CD14-positive monocyte (primary cell): Measurements from ENCODE around the gene SELENOF. TPM values are rescaled to one million over a fixed set of nuclear protein-coding genes. Genes with fewer than 3 reads are reported as not detected.

Experiments used
- DNase-seq, 3 donors: peaks; one replicate each; pipeline ENCODE4 v3.0.0-alpha.2; 2011 to 2022
- H2AFZ ChIP-seq: 2 replicates; pipeline ENCODE4 v1.6.0; 2012; ENCODE audit warnings: mild to moderate bottlenecking, low read depth, low read length, inconsistent platforms; ENCODE audit not compliant: insufficient read depth, poor library complexity, severe bottlenecking
- H3K27ac ChIP-seq, 2 donors: 1 replicate in 1 of 2; 2 replicates in 1 of 2; pipeline ENCODE4 v1.5.1; 2012 to 2013; ENCODE audit warnings: low read length in 2 of 2, control low read depth in 1 of 2, inconsistent platforms in 1 of 2, low read depth in 1 of 2, mild to moderate bottlenecking in 1 of 2
- H3K27me3 ChIP-seq, 2 donors: one replicate each; pipeline versions ENCODE4 v1.6.0 to v1.6.1; 2011 to 2013; ENCODE audit warnings: low read length in 2 of 2; ENCODE audit not compliant: control insufficient read depth in 2 of 2, insufficient read depth in 2 of 2
- H3K36me3 ChIP-seq, 2 donors: replicated peaks in 1 of 2; 1 replicate in 1 of 2; 2 replicates in 1 of 2; pipeline versions ENCODE4 v1.5.1 to v1.6.1; 2012 to 2013; ENCODE audit warnings: low read length in 2 of 2, control low read depth in 1 of 2, inconsistent platforms in 1 of 2, mild to moderate bottlenecking in 1 of 2; ENCODE audit not compliant: insufficient read depth in 2 of 2, control insufficient read depth in 1 of 2
- H3K4me1 ChIP-seq, 2 donors: 1 replicate in 1 of 2; 2 replicates in 1 of 2; pipeline versions ENCODE4 v1.5.1 to v1.6.1; 2012 to 2013; ENCODE audit warnings: low read length in 2 of 2, control low read depth in 1 of 2, inconsistent platforms in 1 of 2, mild to moderate bottlenecking in 1 of 2, moderate library complexity in 1 of 2; ENCODE audit not compliant: insufficient read depth in 2 of 2, control insufficient read depth in 1 of 2
- H3K4me2 ChIP-seq: replicated peaks from 2 replicates; pipeline ENCODE3; 2012; ENCODE audit warnings: low read length, moderate library complexity, mild to moderate bottlenecking; ENCODE audit not compliant: poor library complexity, severe bottlenecking; ENCODE audit errors: extremely low read depth
- H3K4me3 ChIP-seq, 3 experiments: fragments of 200-600 bp in 1 of 3; sonication (generic) in 1 of 3; replicated peaks in 1 of 3; 1 replicate in 2 of 3; 2 replicates in 1 of 3; pipeline ENCODE4 v1.5.1; 2011 to 2013; ENCODE audit warnings: low read length in 3 of 3, mild to moderate bottlenecking in 3 of 3, control low read depth in 2 of 3, low read depth in 2 of 3, inconsistent platforms in 1 of 3, moderate library complexity in 1 of 3
- H3K79me2 ChIP-seq: 2 replicates; pipeline ENCODE4 v1.6.0; 2012; ENCODE audit warnings: mild to moderate bottlenecking, control low read depth, inconsistent platforms, low read length, moderate library complexity; ENCODE audit not compliant: insufficient read depth
- H3K9ac ChIP-seq: 2 replicates; pipeline ENCODE4 v1.6.0; 2017; ENCODE audit warnings: low read length, mild to moderate bottlenecking; ENCODE audit not compliant: insufficient read depth, poor library complexity, severe bottlenecking
- H3K9me3 ChIP-seq, 2 donors: replicated peaks in 1 of 2; 1 replicate in 1 of 2; 2 replicates in 1 of 2; pipeline versions ENCODE4 v1.5.1 to v1.6.1; 2012 to 2013; ENCODE audit warnings: low read length in 2 of 2, control low read depth in 1 of 2; ENCODE audit not compliant: control insufficient read depth in 1 of 2, insufficient read depth in 1 of 2
- H4K20me1 ChIP-seq: 2 replicates; pipeline ENCODE4 v1.6.0; 2012; ENCODE audit warnings: mild to moderate bottlenecking, low read length, control low read depth, moderate library complexity; ENCODE audit not compliant: insufficient read depth
- H3K27ac Mint-ChIP-seq, 7 donors: one replicate each; pipeline ENCODE4 v1.8.0; 2020; ENCODE audit warnings: mild to moderate bottlenecking in 7 of 7, mixed read lengths in 7 of 7, moderate library complexity in 6 of 7, inconsistent platforms in 2 of 7
- H3K27me3 Mint-ChIP-seq, 3 donors: one replicate each; pipeline ENCODE4 v1.8.0; 2021 to 2022; ENCODE audit warnings: low read depth in 3 of 3, mild to moderate bottlenecking in 3 of 3, mixed read lengths in 3 of 3, moderate library complexity in 3 of 3, inconsistent platforms in 1 of 3
- H3K36me3 Mint-ChIP-seq, 2 donors: one replicate each; pipeline ENCODE4 v1.8.0; 2020; ENCODE audit warnings: mixed read lengths in 2 of 2, inconsistent platforms in 1 of 2, mild to moderate bottlenecking in 1 of 2
- H3K4me1 Mint-ChIP-seq: one replicate; pipeline ENCODE4 v1.8.0; 2020; ENCODE audit warnings: mild to moderate bottlenecking, mixed read lengths
- H3K4me3 Mint-ChIP-seq, 2 donors: one replicate each; pipeline ENCODE4 v1.8.0; 2020; ENCODE audit warnings: mild to moderate bottlenecking in 2 of 2, mixed read lengths in 2 of 2, moderate library complexity in 1 of 2
- H3K9me3 Mint-ChIP-seq, 7 donors: one replicate each; pipeline ENCODE4 v1.8.0; 2020 to 2022; ENCODE audit warnings: mixed read lengths in 7 of 7, mild to moderate bottlenecking in 6 of 7, moderate library complexity in 6 of 7, inconsistent platforms in 2 of 7
- WGBS: methylation state at CpG from one replicate; pipeline ENCODE4 v1.1.5; 2013; ENCODE audit warnings: missing lambda C conversion rate; ENCODE audit not compliant: insufficient coverage; 5-methylcytosine and 5-hydroxymethylcytosine counted together
- intact Hi-C, 2 donors: fragments of 100-400 bp; cut with micrococcal nuclease; formaldehyde crosslinking; loops; one replicate each; pipeline versions ENCODE4 v1.15.0 to v1.15.1; 2023
- polyA plus RNA-seq, 3 donors: library from polyadenylated mRNA; depleted of rRNA in 1 of 3; unstranded in 2 of 3; stranded (reverse) in 1 of 3; fragments of 300-500 nt in 2 of 3; fragments of >200 nt in 1 of 3; fragmentation: Illumina TruSeq in 2 of 3; gene quantifications; 1 replicate in 2 of 3; 2 replicates in 1 of 3; pipeline ENCODE4 v1.2.3, GENCODE V29; 2012 to 2021
- TF ChIP-seq, protein P1 (sequence below): fragments of 200-600 bp; IDR thresholded peaks from one replicate; pipeline ENCODE4 v1.8.0; 2022; ENCODE audit warnings: antibody characterized with exemption, mild to moderate bottlenecking

The SELENOF gene
- polyA plus RNA-seq, 3 donors: 111 to 357 (median 339) TPM

DNA sequence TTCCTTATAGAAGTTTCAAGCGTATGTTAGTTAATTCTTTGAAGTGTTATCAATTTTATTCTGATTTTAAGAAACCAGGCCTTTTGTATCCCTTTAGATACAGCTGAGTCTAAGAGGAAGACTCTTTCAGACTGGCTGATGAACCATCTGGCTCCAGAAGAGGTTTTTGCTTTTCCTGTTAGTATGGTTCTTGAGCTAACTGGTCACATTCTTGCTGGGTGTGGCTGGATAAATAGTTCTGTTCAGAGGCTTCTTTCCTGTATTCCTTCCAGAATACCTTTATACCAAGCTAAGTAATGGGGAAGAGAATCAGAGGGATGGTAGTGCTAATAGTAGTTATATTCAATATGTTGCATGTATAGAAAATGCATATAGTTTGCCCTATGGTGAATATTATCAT, 13.0 kb upstream of the SELENOF start:
- Histone ChIP-seq H2AFZ (no peak overlapping the region), H3K27ac (no peak overlapping the region), H3K9ac (no peak overlapping the region), H3K4me1 (no peaks in the 10 kb centered on the region), H3K9me3 (peaks cover 17 to 21% of the 10 kb centered on the region in 2 donors), H3K4me2 (no peak overlapping the region), H3K79me2 (peaks cover 12% of the 10 kb centered on the region), H3K27me3 (no peaks in the 10 kb centered on the region), H3K36me3 (no peaks in the 10 kb centered on the region), H3K4me3 (no peak overlapping the region), H4K20me1 (no peaks in the 10 kb centered on the region)
- Mint-ChIP-seq H3K4me1 (peaks cover 5% of the 10 kb centered on the region), H3K27me3 (peaks cover 0 to 3% (median 2%) of the 10 kb centered on the region in 3 donors), H3K4me3 (no peak overlapping the region), H3K9me3 (peaks cover 24 to 32% (median 28%) of the 10 kb centered on the region in 7 donors), H3K27ac (no peak overlapping the region), H3K36me3 (peaks cover 0 to 3% of the 10 kb centered on the region in 2 donors)
- DNase-seq: no peak
- TF ChIP-seq, protein P1, sequence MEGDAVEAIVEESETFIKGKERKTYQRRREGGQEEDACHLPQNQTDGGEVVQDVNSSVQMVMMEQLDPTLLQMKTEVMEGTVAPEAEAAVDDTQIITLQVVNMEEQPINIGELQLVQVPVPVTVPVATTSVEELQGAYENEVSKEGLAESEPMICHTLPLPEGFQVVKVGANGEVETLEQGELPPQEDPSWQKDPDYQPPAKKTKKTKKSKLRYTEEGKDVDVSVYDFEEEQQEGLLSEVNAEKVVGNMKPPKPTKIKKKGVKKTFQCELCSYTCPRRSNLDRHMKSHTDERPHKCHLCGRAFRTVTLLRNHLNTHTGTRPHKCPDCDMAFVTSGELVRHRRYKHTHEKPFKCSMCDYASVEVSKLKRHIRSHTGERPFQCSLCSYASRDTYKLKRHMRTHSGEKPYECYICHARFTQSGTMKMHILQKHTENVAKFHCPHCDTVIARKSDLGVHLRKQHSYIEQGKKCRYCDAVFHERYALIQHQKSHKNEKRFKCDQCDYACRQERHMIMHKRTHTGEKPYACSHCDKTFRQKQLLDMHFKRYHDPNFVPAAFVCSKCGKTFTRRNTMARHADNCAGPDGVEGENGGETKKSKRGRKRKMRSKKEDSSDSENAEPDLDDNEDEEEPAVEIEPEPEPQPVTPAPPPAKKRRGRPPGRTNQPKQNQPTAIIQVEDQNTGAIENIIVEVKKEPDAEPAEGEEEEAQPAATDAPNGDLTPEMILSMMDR: no peak
- intact Hi-C loops: no loop called here
- WGBS: no CpG with 5 or more reads among the region's 1 CpG

- Histone ChIP-seq H3K79me2 (peaks cover 12% of the 10 kb centered on the region), H3K4me1 (no peaks in the 10 kb centered on the region), H3K27me3 (no peaks in the 10 kb centered on the region), H3K4me3 (no peak overlapping the region), H4K20me1 (no peaks in the 10 kb centered on the region), H3K27ac (no peak overlapping the region), H3K4me2 (no peak overlapping the region), H3K9me3 (peaks cover 17 to 21% of the 10 kb centered on the region in 2 donors), H3K36me3 (no peaks in the 10 kb centered on the region), H2AFZ (no peak overlapping the region), H3K9ac (no peak overlapping the region)
- Mint-ChIP-seq H3K27ac (no peak overlapping the region), H3K4me1 (peaks cover 5% of the 10 kb centered on the region), H3K9me3 (peaks cover 28 to 36% (median 32%) of the 10 kb centered on the region in 7 donors), H3K27me3 (peaks cover 0 to 3% (median 2%) of the 10 kb centered on the region in 3 donors), H3K36me3 (peaks cover 0 to 3% of the 10 kb centered on the region in 2 donors), H3K4me3 (no peak overlapping the region)
- TF ChIP-seq, protein P1: no peak
- WGBS: no CpG with 5 or more reads among the region's 1 CpG
- intact Hi-C loops: no loop called here
- DNase-seq: no peak
Observed at GRCh38 chr1:86925742-86926141, 11.8 kb upstream of the SELENOF start.
